GM19463 (cell line): ENCODE data around the gene BTBD9.
"Not testable (repeated sequence)": the region's sequence is repeated elsewhere in the genome, so short reads cannot be mapped to it uniquely, and the experiment has no call there.

Source experiments
- ATAC-seq: cut with Tn5 transposase; IDR thresholded peaks from one replicate; pipeline ENCODE4 v1.9.1; 2021; ENCODE audit warnings: mild to moderate bottlenecking, moderate library complexity; ENCODE audit not compliant: unreplicated experiment

The BTBD9 gene

GRCh38 chr6:38141085-38141484 is 498.6 kb downstream of the BTBD9 start:
- no peak for ATAC-seq

- no peak for ATAC-seq
Observed at GRCh38 chr6:38138374-38138773, 501.4 kb downstream of the BTBD9 start.

- ATAC-seq: no peak
Observed at GRCh38 chr6:38137608-38138265, 502.0 kb downstream of the BTBD9 start.

GRCh38 chr6:38136547-38136946 is 503.2 kb downstream of the BTBD9 start:
- ATAC-seq: no peak

- no peak for ATAC-seq
Observed at GRCh38 chr6:38134704-38135088, 505.0 kb downstream of the BTBD9 start.

- no peak for ATAC-seq
Observed at GRCh38 chr6:38133932-38134703, 505.6 kb downstream of the BTBD9 start.

- ATAC-seq: no peak
Observed at GRCh38 chr6:38131527-38131965, 508.2 kb downstream of the BTBD9 start.

GRCh38 chr6:38127284-38127683 is 512.4 kb downstream of the BTBD9 start:
- ATAC-seq: no peak

- not testable (repeated sequence) for ATAC-seq
Observed at GRCh38 chr6:38124224-38124926, 515.4 kb downstream of the BTBD9 start.

- no peak for ATAC-seq
Observed at GRCh38 chr6:38119516-38119915, 520.2 kb downstream of the BTBD9 start.

- ATAC-seq: no peak
Observed at GRCh38 chr6:38118791-38119365, 520.9 kb downstream of the BTBD9 start.
